H9 (cell line): Measurements from ENCODE around the gene RAMP3. TPM values are rescaled to one million over a fixed set of nuclear protein-coding genes. Genes with fewer than 3 reads are reported as not detected.
A peak's percentile ranks its signal among the peaks of the same experiment; 100 is the strongest.

Experiments used
- DNase-seq: peaks from one replicate; pipeline ENCODE4 v3.0.0-alpha.2; 2017
- H2AFZ ChIP-seq: one replicate; pipeline ENCODE4 v1.6.1; 2013; ENCODE audit warnings: mild to moderate bottlenecking, low read length, control low read depth, moderate library complexity
- H2AK5ac ChIP-seq: 2 replicates; pipeline ENCODE4 v1.6.1; 2013; ENCODE audit warnings: low read length, control low read depth, mixed read lengths; ENCODE audit not compliant: insufficient read length
- H2BK120ac ChIP-seq: one replicate; pipeline ENCODE4 v1.6.1; 2013; ENCODE audit warnings: low read depth, mild to moderate bottlenecking, low read length, control low read depth, inconsistent platforms; ENCODE audit not compliant: poor library complexity, severe bottlenecking
- H2BK12ac ChIP-seq: 2 replicates; pipeline ENCODE4 v1.6.1; 2013; ENCODE audit warnings: low read length, control low read depth, mixed read lengths, low read depth; ENCODE audit not compliant: insufficient read length
- H2BK15ac ChIP-seq: 2 replicates; pipeline ENCODE4 v1.6.1; 2013; ENCODE audit warnings: low read depth, low read length, control low read depth
- H2BK20ac ChIP-seq: one replicate; pipeline ENCODE4 v1.6.1; 2013; ENCODE audit warnings: low read depth, mild to moderate bottlenecking, low read length, control low read depth, inconsistent platforms; ENCODE audit not compliant: poor library complexity, severe bottlenecking
- H2BK5ac ChIP-seq: 2 replicates; pipeline ENCODE4 v1.6.1; 2013; ENCODE audit warnings: low read length, control low read depth, mixed read lengths; ENCODE audit not compliant: insufficient read length
- H3K14ac ChIP-seq: 2 replicates; pipeline ENCODE4 v1.6.1; 2013; ENCODE audit warnings: low read length, control low read depth; ENCODE audit not compliant: insufficient read depth
- H3K18ac ChIP-seq: 2 replicates; pipeline ENCODE4 v1.6.1; 2013; ENCODE audit warnings: low read depth, mild to moderate bottlenecking, mixed read lengths, low read length, control low read depth; ENCODE audit not compliant: insufficient read length
- H3K23ac ChIP-seq: 2 replicates; pipeline ENCODE4 v1.6.1; 2013; ENCODE audit warnings: low read length, control low read depth, mixed read lengths, low read depth; ENCODE audit not compliant: insufficient read length
- H3K23me2 ChIP-seq: 2 replicates; pipeline ENCODE4 v1.6.1; 2013; ENCODE audit warnings: low read depth, mild to moderate bottlenecking, mixed read lengths, low read length, control low read depth; ENCODE audit not compliant: insufficient read length, poor library complexity, severe bottlenecking
- H3K27ac ChIP-seq: 2 replicates; pipeline ENCODE4 v1.5.1; 2013; ENCODE audit warnings: low read length, control low read depth, mixed read lengths, low read depth; ENCODE audit not compliant: insufficient read length
- H3K27me3 ChIP-seq: 2 replicates; pipeline ENCODE4 v1.6.1; 2013; ENCODE audit warnings: low read length, control low read depth, inconsistent platforms; ENCODE audit not compliant: insufficient read depth
- H3K4ac ChIP-seq: 2 replicates; pipeline ENCODE4 v1.6.1; 2013; ENCODE audit warnings: low read depth, mild to moderate bottlenecking, control low read depth, inconsistent platforms, low read length, moderate library complexity
- H3K4me1 ChIP-seq: 2 replicates; pipeline ENCODE4 v1.6.1; 2013; ENCODE audit warnings: low read length, control low read depth, inconsistent platforms; ENCODE audit not compliant: insufficient read depth
- H3K4me2 ChIP-seq: 2 replicates; pipeline ENCODE4 v1.6.1; 2013; ENCODE audit warnings: low read length, control low read depth, mixed read lengths; ENCODE audit not compliant: insufficient read length, insufficient read depth
- H3K56ac ChIP-seq: 2 replicates; pipeline ENCODE4 v1.6.1; 2013; ENCODE audit warnings: low read depth, mild to moderate bottlenecking, mixed read lengths, low read length, control low read depth; ENCODE audit not compliant: insufficient read length
- H3K79me1 ChIP-seq: 2 replicates; pipeline ENCODE4 v1.6.1; 2013; ENCODE audit warnings: low read depth, mild to moderate bottlenecking, moderate library complexity, low read length, control low read depth, inconsistent platforms; ENCODE audit not compliant: insufficient read depth, poor library complexity, severe bottlenecking
- H3K79me2 ChIP-seq: 2 replicates; pipeline ENCODE4 v1.6.1; 2013; ENCODE audit warnings: low read length, control low read depth, inconsistent platforms; ENCODE audit not compliant: insufficient read depth
- H3K9ac ChIP-seq: 2 replicates; pipeline ENCODE4 v1.6.1; 2013; ENCODE audit warnings: low read length, control low read depth, mixed read lengths; ENCODE audit not compliant: insufficient read length; ENCODE audit errors: extremely low read depth
- H3K9me3 ChIP-seq: one replicate; pipeline ENCODE4 v1.6.1; 2013; ENCODE audit warnings: low read depth, low read length, inconsistent platforms; ENCODE audit not compliant: control insufficient read depth
- H3T11ph ChIP-seq: one replicate; pipeline ENCODE4 v1.6.1; 2013; ENCODE audit warnings: mild to moderate bottlenecking, low read length, control low read depth, inconsistent platforms
- H4K20me1 ChIP-seq: one replicate; pipeline ENCODE4 v1.6.1; 2013; ENCODE audit not compliant: control insufficient read depth, insufficient read length, insufficient read depth
- H4K5ac ChIP-seq: 2 replicates; pipeline ENCODE4 v1.6.1; 2013; ENCODE audit warnings: low read depth, mild to moderate bottlenecking, mixed read lengths, low read length, control low read depth; ENCODE audit not compliant: insufficient read length
- H4K8ac ChIP-seq: replicated peaks from 2 replicates; pipeline ENCODE4 v1.6.1; 2013; ENCODE audit warnings: low read length, control low read depth, mixed read lengths, low read depth; ENCODE audit not compliant: insufficient read length
- H4K91ac ChIP-seq: 2 replicates; pipeline ENCODE4 v1.6.1; 2013; ENCODE audit warnings: low read depth, mild to moderate bottlenecking, moderate library complexity, mixed read lengths, low read length, control low read depth; ENCODE audit not compliant: insufficient read length
- H3K27ac Mint-ChIP-seq, 3 experiments: 2 replicates in 2 of 3; 3 replicates in 1 of 3; pipeline ENCODE4 v1.8.0; 2020 to 2021; ENCODE audit warnings: mixed read lengths in 3 of 3, mild to moderate bottlenecking in 1 of 3, moderate library complexity in 1 of 3
- H3K27me3 Mint-ChIP-seq: 2 replicates; pipeline ENCODE4 v1.8.0; 2021; ENCODE audit warnings: low read depth, mild to moderate bottlenecking, moderate library complexity, mixed read lengths
- H3K36me3 Mint-ChIP-seq, 3 experiments: 2 replicates in 2 of 3; 3 replicates in 1 of 3; pipeline ENCODE4 v1.8.0; 2020 to 2021; ENCODE audit warnings: low read depth in 3 of 3, mixed read lengths in 3 of 3; ENCODE audit not compliant: insufficient read depth in 1 of 3
- H3K4me1 Mint-ChIP-seq, 2 experiments: 2 replicates each; pipeline ENCODE4 v1.8.0; 2020; ENCODE audit warnings: mixed read lengths in 2 of 2
- H3K4me3 Mint-ChIP-seq, 2 experiments: 2 replicates in 1 of 2; 3 replicates in 1 of 2; pipeline ENCODE4 v1.8.0; 2020 to 2021; ENCODE audit warnings: mild to moderate bottlenecking in 2 of 2, mixed read lengths in 2 of 2, moderate library complexity in 1 of 2
- H3K9me3 Mint-ChIP-seq, 2 experiments: 2 replicates in 1 of 2; 3 replicates in 1 of 2; pipeline ENCODE4 v1.8.0; 2020; ENCODE audit warnings: mild to moderate bottlenecking in 2 of 2, mixed read lengths in 2 of 2, moderate library complexity in 1 of 2
- CTCF ChIP-seq: fragments of 200-600 bp; sonication (generic); conservative IDR thresholded peaks from 3 replicates; pipeline ENCODE4 v1.8.0; 2021; ENCODE audit warnings: antibody characterized with exemption, mild to moderate bottlenecking
- WGBS: extraction: QIAGEN DNeasy Blood & Tissue Kit; methylation state at CpG from one replicate; pipeline ENCODE4 v1.1.7; 2013; ENCODE audit warnings: missing lambda C conversion rate, low lambda C conversion rate, mixed read lengths; ENCODE audit not compliant: insufficient read length; ENCODE audit errors: extremely low coverage; 5-methylcytosine and 5-hydroxymethylcytosine counted together
- total RNA-seq: library from RNA; stranded (reverse); gene quantifications from 2 replicates; pipeline ENCODE4 v1.2.1, GENCODE V29; 2021

RAMP3 gene
- total RNA-seq, 1 experiment from 2014 or later, result 0.63 TPM

GRCh38 chr7:45129181-45129800, 28.3 kb upstream of the RAMP3 start:
- Histone ChIP-seq H4K91ac (no peak overlapping the region), H3K27me3 (no peaks in the 10 kb centered on the region), H2BK20ac (no peak overlapping the region), H3K14ac (no peak overlapping the region; the same call in 1 of the 2 replicates), H3K27ac (no peak overlapping the region), H4K8ac (no peak overlapping the region), H3K4ac (no peak overlapping the region), H4K20me1 (no peaks in the 10 kb centered on the region), H4K5ac (no peak overlapping the region), H2BK12ac (no peak overlapping the region), H2BK120ac (no peak overlapping the region), H3K9ac (no peak overlapping the region), H3K56ac (no peak overlapping the region), H2AFZ (no peak overlapping the region), H3K23ac (no peak overlapping the region), H3K79me1 (no peaks in the 10 kb centered on the region), H3K18ac (no peak overlapping the region), H3K4me2 (no peak overlapping the region), H2BK5ac (no peak overlapping the region), H2BK15ac (no peak overlapping the region), H3K9me3 (no peaks in the 10 kb centered on the region), H3T11ph (no peak overlapping the region), H3K23me2 (no peaks in the 10 kb centered on the region), H2AK5ac (no peak overlapping the region), H3K79me2 (no peaks in the 10 kb centered on the region), H3K4me1 (no peaks in the 10 kb centered on the region)
- H3K27me3 Mint-ChIP-seq, result peaks cover 2% of the 10 kb centered on the region; the same call in 1 of the 2 replicates
- H3K9me3 Mint-ChIP-seq, result no peaks in the 10 kb centered on the region
- no peak for TF ChIP-seq CTCF
- DNase-seq, result no peak
- peak overlapping the region in 1 of 3 experiments; percentile 4; a peak in 1 of 7 replicates for H3K27ac Mint-ChIP-seq
- no peaks in the 10 kb centered on the region for H3K36me3 Mint-ChIP-seq
- no peak overlapping the region for H3K4me3 Mint-ChIP-seq
- no CpG with 5 or more reads among the region's 15 CpGs for WGBS
- peaks cover 2% of the 10 kb centered on the region in 2 experiments; a peak in 2 of 4 replicates for H3K4me1 Mint-ChIP-seq
